SK-N-SH (cell line): ENCODE measurements around the gene FICD. TPM values are rescaled to one million over a fixed set of nuclear protein-coding genes. Genes with fewer than 3 reads are reported as not detected.

ENCODE experiments used
- CTCF ChIA-PET: fragments of 300-600, 350-600 bp; formaldehyde crosslinking; extraction: SDS; loops from one replicate; lab custom pipeline; 2021; lab: Yijun Ruan, JAX
- POLR2A ChIA-PET: fragments of 350-600 bp; sonication (Branson Sonifier 250); formaldehyde crosslinking; extraction: SDS; loops from one replicate; lab custom pipeline; 2020; ENCODE audit warnings: antibody characterized with exemption, inconsistent platforms; lab: Yijun Ruan, JAX
- DNase-seq: peaks from one replicate; pipeline ENCODE4 v3.0.0; 2012
- H2AFZ ChIP-seq: fragments of 200-600 bp; sonication (generic); 2 replicates; pipeline ENCODE4 v1.8.1; 2016; ENCODE audit warnings: antibody characterized with exemption, mild to moderate bottlenecking, low read depth
- H3F3A ChIP-seq: fragments of 200-600 bp; sonication (generic); replicated peaks from 2 replicates; pipeline ENCODE3; 2016; ENCODE audit warnings: antibody characterized with exemption, mild to moderate bottlenecking; ENCODE audit not compliant: insufficient read depth
- H3K27ac ChIP-seq, 2 experiments: fragments of 200-500 bp in 1 of 2; fragments of 200-600 bp in 1 of 2; sonication (Bioruptor generic) in 1 of 2; sonication (generic), shearing (Covaris generic) in 1 of 2; 2 replicates each; pipeline versions ENCODE4 v1.5.1 to v1.6.1; 2014 to 2016; ENCODE audit warnings: low read depth in 2 of 2, inconsistent platforms in 1 of 2, low read length in 1 of 2, mild to moderate bottlenecking in 1 of 2, mixed read lengths in 1 of 2
- H3K27me3 ChIP-seq: fragments of 200-600 bp; sonication (generic), shearing (Covaris generic); 2 replicates; pipeline ENCODE4 v1.6.1; 2016; ENCODE audit warnings: mixed run types; ENCODE audit not compliant: insufficient read depth
- H3K36me3 ChIP-seq, 2 experiments: fragments of 200-500 bp in 1 of 2; fragments of 200-600 bp in 1 of 2; sonication (Bioruptor generic) in 1 of 2; sonication (generic) in 1 of 2; replicated peaks in 1 of 2; 2 replicates each; pipeline versions ENCODE3 to v1.5.1; 2014 to 2016; ENCODE audit warnings: low read length in 1 of 2, mild to moderate bottlenecking in 1 of 2; ENCODE audit not compliant: insufficient read depth in 2 of 2, control insufficient read depth in 1 of 2
- H3K4me1 ChIP-seq, 2 experiments: fragments of 200-500 bp in 1 of 2; fragments of 200-600 bp in 1 of 2; sonication (Bioruptor generic) in 1 of 2; sonication (generic), shearing (Covaris generic) in 1 of 2; 2 replicates each; pipeline versions ENCODE4 v1.5.1 to v1.6.1; 2014 to 2016; ENCODE audit warnings: low read depth in 1 of 2, low read length in 1 of 2, mixed run types in 1 of 2; ENCODE audit not compliant: insufficient read depth in 2 of 2, control insufficient read depth in 1 of 2
- H3K4me2 ChIP-seq: fragments of 200-600 bp; sonication (generic), shearing (Covaris generic); 2 replicates; pipeline ENCODE4 v1.6.1; 2017; ENCODE audit warnings: mixed run types
- H3K4me3 ChIP-seq, 2 experiments: fragments of 200-500 bp in 1 of 2; fragments of 200-600 bp in 1 of 2; sonication (Bioruptor generic) in 1 of 2; sonication (generic), shearing (Covaris generic) in 1 of 2; 2 replicates each; pipeline versions ENCODE4 v1.5.1 to v1.8.1; 2014 to 2016; ENCODE audit warnings: low read depth in 2 of 2, inconsistent platforms in 1 of 2, low read length in 1 of 2, mild to moderate bottlenecking in 1 of 2, mixed read lengths in 1 of 2, moderate library complexity in 1 of 2
- H3K79me2 ChIP-seq: fragments of 200-600 bp; sonication (generic); 2 replicates; pipeline ENCODE4 v1.8.1; 2017; ENCODE audit warnings: mild to moderate bottlenecking; ENCODE audit not compliant: insufficient read depth
- H3K9ac ChIP-seq: fragments of 200-600 bp; sonication (generic); 2 replicates; pipeline ENCODE4 v1.6.1; 2017; ENCODE audit warnings: mixed run types
- H3K9me2 ChIP-seq: fragments of 200-600 bp; sonication (generic); 2 replicates; pipeline ENCODE4 v1.6.1; 2017; ENCODE audit warnings: mixed run types
- H3K9me3 ChIP-seq: fragments of 200-600 bp; sonication (generic); 2 replicates; pipeline ENCODE4 v1.6.1; 2017; ENCODE audit warnings: mixed run types, mild to moderate bottlenecking, moderate library complexity
- H4K20me1 ChIP-seq: fragments of 200-600 bp; sonication (generic); 2 replicates; pipeline ENCODE4 v1.6.1; 2017; ENCODE audit warnings: mild to moderate bottlenecking, mixed run types; ENCODE audit not compliant: insufficient read depth
- CHD2 ChIP-seq: fragments of 150-350 bp; IDR thresholded peaks from 2 replicates; pipeline ENCODE4 v1.6.1; 2018; ENCODE audit warnings: low read length; ENCODE audit not compliant: partially characterized antibody
- EP300 ChIP-seq, 2 experiments: IDR thresholded peaks; 2 replicates each; pipeline versions ENCODE4 v1.4.0 to v1.6.1; 2012; ENCODE audit warnings: borderline replicate concordance in 1 of 2, low read depth in 1 of 2, low read length in 1 of 2
- EZH2phosphoT487 ChIP-seq: fragments of 200-600 bp; sonication (generic); IDR thresholded peaks from 2 replicates; pipeline ENCODE4 v1.6.1; 2017; ENCODE audit warnings: low read depth, mixed run types, mild to moderate bottlenecking, antibody characterized with exemption, moderate library complexity, borderline replicate concordance
- GABPA ChIP-seq: IDR thresholded peaks from 2 replicates; pipeline ENCODE4 v1.4.0; 2012; ENCODE audit warnings: low read depth, mild to moderate bottlenecking
- GATA2 ChIP-seq: sonication (generic); formaldehyde crosslinking; IDR thresholded peaks from 2 replicates; pipeline ENCODE4 v1.5.0; 2020; ENCODE audit warnings: mild to moderate bottlenecking, missing genetic modification reagents
- MEF2A ChIP-seq: IDR thresholded peaks from 2 replicates; pipeline ENCODE4 v1.4.0; 2012; ENCODE audit warnings: low read depth, borderline replicate concordance
- MXI1 ChIP-seq: IDR thresholded peaks from 2 replicates; pipeline ENCODE4 v1.6.1; 2012; ENCODE audit warnings: mild to moderate bottlenecking, low read depth, low read length, improper control_type of control experiment
- RAD21 ChIP-seq: IDR thresholded peaks from 2 replicates; pipeline ENCODE4 v1.6.1; 2012; ENCODE audit warnings: mild to moderate bottlenecking, low read length
- RFX5 ChIP-seq: IDR thresholded peaks from 2 replicates; pipeline ENCODE4 v1.6.1; 2012; ENCODE audit warnings: mild to moderate bottlenecking, improper control_type of control experiment, low read length
- TCF12 ChIP-seq: IDR thresholded peaks from 2 replicates; pipeline ENCODE4 v1.4.0; 2012
- YY1 ChIP-seq: IDR thresholded peaks from 2 replicates; pipeline ENCODE4 v1.4.0; 2012; ENCODE audit warnings: low read depth, mild to moderate bottlenecking
- WGBS: methylation state at CpG from one replicate; pipeline ENCODE4 v1.1.6; 2017; ENCODE audit warnings: low lambda C conversion rate; 5-methylcytosine and 5-hydroxymethylcytosine counted together
- polyA plus RNA-seq, 3 experiments: library from polyadenylated mRNA; depleted of rRNA; stranded (reverse); fragments of >200 nt; gene quantifications; 2 replicates each; pipeline ENCODE4 v1.2.3, GENCODE V29; 2012
- TF ChIP-seq, protein P1 (sequence below): IDR thresholded peaks from 2 replicates; pipeline ENCODE4 v1.4.0; 2012; ENCODE audit warnings: low read depth, borderline replicate concordance
- TF ChIP-seq, protein P2 (sequence below): fragments of 200-600 bp; sonication (generic); IDR thresholded peaks from 2 replicates; pipeline ENCODE4 v1.6.1; 2017; ENCODE audit warnings: antibody characterized with exemption, mild to moderate bottlenecking, moderate library complexity

The FICD gene
- polyA plus RNA-seq, 1 of the 3 experiments (the other 2 are of a cell fraction), result 1.0 TPM

DNA sequence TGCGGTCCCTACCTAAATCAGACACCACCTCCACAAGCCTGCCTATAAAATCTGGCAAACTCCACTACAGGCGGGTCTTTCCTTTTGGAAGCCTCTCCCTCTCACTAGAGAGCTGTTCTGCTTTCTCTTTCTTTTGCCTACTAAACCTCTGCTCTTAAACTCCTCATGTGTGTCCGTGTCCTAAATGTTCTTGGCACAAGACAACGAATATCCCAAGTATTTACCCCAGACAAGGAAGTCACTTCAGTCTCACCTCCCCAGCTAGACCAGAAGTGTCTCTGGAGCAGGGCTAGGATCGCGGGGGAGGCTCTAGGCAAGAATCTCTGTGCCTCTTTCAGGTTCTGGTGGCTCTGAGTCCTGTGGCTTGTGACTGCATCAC lies 37.2 kb upstream of the FICD start:
- no peaks in the 10 kb centered on the region for H3K36me3 ChIP-seq
- WGBS, result 38% methylated on average over 6 of the region's 6 CpGs
- H3K27ac ChIP-seq, result no peak overlapping the region
- no peaks in the 10 kb centered on the region for H3K9me2 ChIP-seq
- H4K20me1 ChIP-seq, result no peaks in the 10 kb centered on the region
- H3K4me1 ChIP-seq, result peaks cover 0 to 13% of the 10 kb centered on the region in 2 experiments; a peak in 1 of 4 replicates
- no peak for DNase-seq
- no peaks in the 10 kb centered on the region for H3F3A ChIP-seq
- CTCF ChIA-PET, result interaction anchor here (1.4 kb wide), 1 partner anchor 20 kb away, joined by 3 read pairs; no protein-coding TSS in a partner anchor
- H3K9me3 ChIP-seq, result no peaks in the 10 kb centered on the region
- H3K4me3 ChIP-seq, result no peak overlapping the region
- TF ChIP-seq RAD21 (no peak), TCF12 (no peak), MXI1 (no peak)
- no peak overlapping the region for H3K4me2 ChIP-seq
- H3K9ac ChIP-seq, result no peak overlapping the region
- POLR2A ChIA-PET, result no interaction called here
- H3K27me3 ChIP-seq, result no peaks in the 10 kb centered on the region
- no peaks in the 10 kb centered on the region for H3K79me2 ChIP-seq
- peak overlapping the region; percentile 2; the same call in 1 of the 2 replicates for H2AFZ ChIP-seq

- no peak for TF ChIP-seq GABPA
- TF ChIP-seq RAD21, result no peak
- no peak for TF ChIP-seq MEF2A
- TF ChIP-seq EP300 (IDR thresholded peaks at IDR 0.05; ENCODE audit: borderline replicate concordance in 1 of 2, low read depth in 1 of 2, low read length in 1 of 2), result no peak
- TF ChIP-seq, protein P1, sequence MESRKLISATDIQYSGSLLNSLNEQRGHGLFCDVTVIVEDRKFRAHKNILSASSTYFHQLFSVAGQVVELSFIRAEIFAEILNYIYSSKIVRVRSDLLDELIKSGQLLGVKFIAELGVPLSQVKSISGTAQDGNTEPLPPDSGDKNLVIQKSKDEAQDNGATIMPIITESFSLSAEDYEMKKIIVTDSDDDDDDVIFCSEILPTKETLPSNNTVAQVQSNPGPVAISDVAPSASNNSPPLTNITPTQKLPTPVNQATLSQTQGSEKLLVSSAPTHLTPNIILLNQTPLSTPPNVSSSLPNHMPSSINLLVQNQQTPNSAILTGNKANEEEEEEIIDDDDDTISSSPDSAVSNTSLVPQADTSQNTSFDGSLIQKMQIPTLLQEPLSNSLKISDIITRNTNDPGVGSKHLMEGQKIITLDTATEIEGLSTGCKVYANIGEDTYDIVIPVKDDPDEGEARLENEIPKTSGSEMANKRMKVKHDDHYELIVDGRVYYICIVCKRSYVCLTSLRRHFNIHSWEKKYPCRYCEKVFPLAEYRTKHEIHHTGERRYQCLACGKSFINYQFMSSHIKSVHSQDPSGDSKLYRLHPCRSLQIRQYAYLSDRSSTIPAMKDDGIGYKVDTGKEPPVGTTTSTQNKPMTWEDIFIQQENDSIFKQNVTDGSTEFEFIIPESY, result no peak
- TF ChIP-seq GATA2, result no peak
- no peak for TF ChIP-seq RFX5
- TF ChIP-seq TCF12, result no peak
- no peak for TF ChIP-seq YY1
- TF ChIP-seq EZH2phosphoT487, result no peak
- TF ChIP-seq, protein P2, sequence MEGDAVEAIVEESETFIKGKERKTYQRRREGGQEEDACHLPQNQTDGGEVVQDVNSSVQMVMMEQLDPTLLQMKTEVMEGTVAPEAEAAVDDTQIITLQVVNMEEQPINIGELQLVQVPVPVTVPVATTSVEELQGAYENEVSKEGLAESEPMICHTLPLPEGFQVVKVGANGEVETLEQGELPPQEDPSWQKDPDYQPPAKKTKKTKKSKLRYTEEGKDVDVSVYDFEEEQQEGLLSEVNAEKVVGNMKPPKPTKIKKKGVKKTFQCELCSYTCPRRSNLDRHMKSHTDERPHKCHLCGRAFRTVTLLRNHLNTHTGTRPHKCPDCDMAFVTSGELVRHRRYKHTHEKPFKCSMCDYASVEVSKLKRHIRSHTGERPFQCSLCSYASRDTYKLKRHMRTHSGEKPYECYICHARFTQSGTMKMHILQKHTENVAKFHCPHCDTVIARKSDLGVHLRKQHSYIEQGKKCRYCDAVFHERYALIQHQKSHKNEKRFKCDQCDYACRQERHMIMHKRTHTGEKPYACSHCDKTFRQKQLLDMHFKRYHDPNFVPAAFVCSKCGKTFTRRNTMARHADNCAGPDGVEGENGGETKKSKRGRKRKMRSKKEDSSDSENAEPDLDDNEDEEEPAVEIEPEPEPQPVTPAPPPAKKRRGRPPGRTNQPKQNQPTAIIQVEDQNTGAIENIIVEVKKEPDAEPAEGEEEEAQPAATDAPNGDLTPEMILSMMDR, result no peak
- no peak for TF ChIP-seq CHD2
- peaks cover 0 to 20% of the 10 kb centered on the region in 2 experiments; a peak in 1 of 4 replicates for H3K4me1 ChIP-seq
Observed at GRCh38 chr12:108478611-108479206, 36.4 kb upstream of the FICD start.

More at GRCh38 chr12:108478611-108479206, 36.4 kb upstream of the FICD start:
- Histone ChIP-seq H3K36me3 (no peaks in the 10 kb centered on the region), H4K20me1 (no peaks in the 10 kb centered on the region), H3K27ac (no peak overlapping the region), H3K9me3 (no peaks in the 10 kb centered on the region), H3K79me2 (no peaks in the 10 kb centered on the region), H3K9me2 (no peaks in the 10 kb centered on the region), H3K4me2 (no peak overlapping the region), H2AFZ (no peak overlapping the region), H3F3A (no peaks in the 10 kb centered on the region), H3K27me3 (no peaks in the 10 kb centered on the region), H3K9ac (no peak overlapping the region), H3K4me3 (no peak overlapping the region)
- DNase-seq, result no peak
- WGBS, result 36% methylated on average over 8 of the region's 8 CpGs
- ChIA-PET CTCF (interaction anchor here (1.4 to 2.1 kb wide), 3 partner anchors 16 to 486 kb away, joined by 3 to 6 read pairs (median 4); no protein-coding TSS in a partner anchor), POLR2A (no interaction called here)
